Smooth muscle cell (in vitro differentiated cells): ENCODE measurements around the gene ADGRL2. TPM values are rescaled to one million over a fixed set of nuclear protein-coding genes. Genes with fewer than 3 reads are reported as not detected.

Experiments
- DNase-seq: peaks from one replicate; lab custom pipeline; 2025; ENCODE audit not compliant: unreplicated experiment; lab: John Stamatoyannopoulos, UW
- H2AFZ ChIP-seq: fragments of 200-600 bp; sonication (generic); 2 replicates; pipeline ENCODE4 v1.6.0; 2016; ENCODE audit warnings: antibody characterized with exemption, low read depth, mild to moderate bottlenecking
- H3F3A ChIP-seq: fragments of 200-600 bp; sonication (generic); 2 replicates; pipeline ENCODE4 v1.6.0; 2017; ENCODE audit warnings: antibody characterized with exemption, low read depth
- H3K27ac ChIP-seq: fragments of 200-600 bp; sonication (generic); 2 replicates; pipeline ENCODE4 v1.5.1; 2016; ENCODE audit warnings: low read depth, mild to moderate bottlenecking
- H3K27me3 ChIP-seq: fragments of 200-600 bp; sonication (generic); 2 replicates; pipeline ENCODE4 v1.6.1; 2016; ENCODE audit warnings: low read depth, mild to moderate bottlenecking
- H3K36me3 ChIP-seq: fragments of 200-600 bp; sonication (generic); 2 replicates; pipeline ENCODE4 v1.5.1; 2016; ENCODE audit warnings: low read depth
- H3K4me1 ChIP-seq: fragments of 200-600 bp; sonication (generic); 2 replicates; pipeline ENCODE4 v1.5.1; 2016; ENCODE audit warnings: low read depth
- H3K4me2 ChIP-seq: fragments of 200-600 bp; sonication (generic); 2 replicates; pipeline ENCODE4 v1.6.0; 2016; ENCODE audit warnings: mild to moderate bottlenecking
- H3K4me3 ChIP-seq: fragments of 200-600 bp; sonication (generic); 2 replicates; pipeline ENCODE4 v1.5.1; 2016; ENCODE audit warnings: mild to moderate bottlenecking
- H3K79me2 ChIP-seq: fragments of 200-600 bp; sonication (generic); 2 replicates; pipeline ENCODE4 v1.6.0; 2016; ENCODE audit warnings: low read depth, mild to moderate bottlenecking
- H3K9ac ChIP-seq: fragments of 200-600 bp; sonication (generic); 2 replicates; pipeline ENCODE4 v1.6.0; 2016; ENCODE audit warnings: low read depth
- H3K9me3 ChIP-seq: fragments of 200-600 bp; sonication (generic); replicated peaks from 2 replicates; pipeline ENCODE4 v1.5.1; 2016; ENCODE audit warnings: low read depth
- H4K20me1 ChIP-seq: fragments of 200-600 bp; sonication (generic); 2 replicates; pipeline ENCODE4 v1.6.0; 2016; ENCODE audit warnings: low read depth
- WGBS: methylation state at CpG from one replicate; pipeline ENCODE4 v1.1.7; 2016; ENCODE audit warnings: low lambda C conversion rate; 5-methylcytosine and 5-hydroxymethylcytosine counted together
- polyA plus RNA-seq: library from polyadenylated mRNA; unstranded; fragments of >200 nt; fragmentation: Nextera tagmentation; extraction: Ambion mirVana; gene quantifications from 2 replicates; pipeline ENCODE4 v1.2.1, GENCODE V29; 2016
- total RNA-seq: library from RNA; depleted of rRNA; stranded (reverse); fragments of >200 nt; gene quantifications from 2 replicates; pipeline ENCODE4 v1.2.3, GENCODE V29; 2014
- TF ChIP-seq, protein P1 (sequence below): fragments of 200-600 bp; sonication (generic); IDR thresholded peaks from 2 replicates; pipeline ENCODE4 v1.5.1; 2017; ENCODE audit warnings: borderline replicate concordance, mild to moderate bottlenecking, antibody characterized with exemption; ENCODE audit not compliant: insufficient read depth, poor library complexity, severe bottlenecking

The ADGRL2 gene
- total and polyA plus RNA-seq, 2 experiments from 2014 or later = 25.1 to 119 TPM

DNA sequence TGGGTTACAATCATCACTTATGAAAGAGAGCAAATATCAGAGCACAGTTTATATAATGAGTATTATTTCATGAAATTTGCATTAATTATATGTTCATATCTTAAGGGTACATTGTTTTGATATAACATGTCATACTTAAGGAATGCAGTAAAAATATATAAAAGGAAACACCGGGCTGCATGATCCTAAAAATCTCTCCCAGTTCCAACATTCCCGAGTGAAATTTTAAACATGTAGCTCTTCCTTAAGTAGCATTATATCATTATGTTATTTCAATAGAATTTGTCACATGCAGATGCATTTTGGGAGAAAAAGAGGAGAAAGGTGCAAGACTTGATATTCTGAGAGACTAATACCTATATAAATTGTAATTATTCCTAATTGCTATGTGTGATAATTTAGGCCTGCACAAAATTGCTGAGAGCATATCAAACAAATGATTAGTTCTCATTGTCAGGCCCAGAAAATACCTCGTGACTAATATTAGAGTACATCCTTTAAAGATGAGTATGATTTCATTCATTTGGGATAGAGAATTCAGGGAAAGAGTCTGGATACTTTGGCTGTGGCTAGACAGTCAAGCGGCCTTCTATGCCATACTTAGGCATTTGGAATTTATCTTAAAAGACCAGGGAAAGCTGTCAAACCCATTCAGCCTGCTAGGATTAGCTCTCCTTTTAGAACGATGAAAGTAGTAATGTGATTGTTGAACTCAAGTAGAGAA, 86.8 kb downstream of the ADGRL2 start:
- H3F3A ChIP-seq = no peaks in the 10 kb centered on the region
- peak overlapping the region; percentile 35 for H3K27ac ChIP-seq
- peaks cover 94% of the 10 kb centered on the region for H3K79me2 ChIP-seq
- WGBS = 62% methylated on average over 5 of the region's 5 CpGs
- peaks cover 36% of the 10 kb centered on the region for H4K20me1 ChIP-seq
- no peaks in the 10 kb centered on the region for H3K4me1 ChIP-seq
- TF ChIP-seq, protein P1, sequence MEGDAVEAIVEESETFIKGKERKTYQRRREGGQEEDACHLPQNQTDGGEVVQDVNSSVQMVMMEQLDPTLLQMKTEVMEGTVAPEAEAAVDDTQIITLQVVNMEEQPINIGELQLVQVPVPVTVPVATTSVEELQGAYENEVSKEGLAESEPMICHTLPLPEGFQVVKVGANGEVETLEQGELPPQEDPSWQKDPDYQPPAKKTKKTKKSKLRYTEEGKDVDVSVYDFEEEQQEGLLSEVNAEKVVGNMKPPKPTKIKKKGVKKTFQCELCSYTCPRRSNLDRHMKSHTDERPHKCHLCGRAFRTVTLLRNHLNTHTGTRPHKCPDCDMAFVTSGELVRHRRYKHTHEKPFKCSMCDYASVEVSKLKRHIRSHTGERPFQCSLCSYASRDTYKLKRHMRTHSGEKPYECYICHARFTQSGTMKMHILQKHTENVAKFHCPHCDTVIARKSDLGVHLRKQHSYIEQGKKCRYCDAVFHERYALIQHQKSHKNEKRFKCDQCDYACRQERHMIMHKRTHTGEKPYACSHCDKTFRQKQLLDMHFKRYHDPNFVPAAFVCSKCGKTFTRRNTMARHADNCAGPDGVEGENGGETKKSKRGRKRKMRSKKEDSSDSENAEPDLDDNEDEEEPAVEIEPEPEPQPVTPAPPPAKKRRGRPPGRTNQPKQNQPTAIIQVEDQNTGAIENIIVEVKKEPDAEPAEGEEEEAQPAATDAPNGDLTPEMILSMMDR = no peak
- no peak overlapping the region for H3K4me2 ChIP-seq
- no peaks in the 10 kb centered on the region for H3K36me3 ChIP-seq
- H3K27me3 ChIP-seq = no peaks in the 10 kb centered on the region
- DNase-seq = no peak
- no peak overlapping the region for H3K9ac ChIP-seq
- H3K4me3 ChIP-seq = no peak overlapping the region
- H2AFZ ChIP-seq = no peak overlapping the region
- no peaks in the 10 kb centered on the region for H3K9me3 ChIP-seq

DNA sequence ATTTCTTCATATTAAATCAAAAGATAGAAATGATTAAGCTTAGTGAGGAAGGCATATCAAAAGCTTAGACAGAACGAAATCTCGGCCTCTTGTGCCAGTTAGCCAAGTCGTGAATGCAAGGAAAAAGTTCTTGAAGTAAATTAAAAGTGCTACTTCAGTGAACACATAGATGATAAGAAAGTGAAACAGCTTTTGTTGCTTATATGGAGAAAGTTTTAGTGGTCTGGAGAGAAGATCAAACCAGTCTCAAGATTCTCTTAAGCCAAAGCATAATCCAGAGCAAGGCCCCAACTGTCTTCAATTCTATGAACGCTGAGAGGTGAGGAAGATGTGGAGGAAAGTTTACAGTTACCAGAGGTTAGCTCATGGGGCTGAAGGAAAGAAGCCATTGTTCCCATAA, 88.4 kb downstream of the ADGRL2 start:
- no peak overlapping the region for H3K4me2 ChIP-seq
- H3K27me3 ChIP-seq = no peaks in the 10 kb centered on the region
- no peak overlapping the region for H3K27ac ChIP-seq
- H3F3A ChIP-seq = no peaks in the 10 kb centered on the region
- H4K20me1 ChIP-seq = peaks cover 41% of the 10 kb centered on the region
- no peak overlapping the region for H3K9ac ChIP-seq
- H3K9me3 ChIP-seq = no peaks in the 10 kb centered on the region
- H2AFZ ChIP-seq = no peak overlapping the region
- DNase-seq = no peak
- peaks cover 9% of the 10 kb centered on the region for H3K4me1 ChIP-seq
- 86% methylated on average over 4 of the region's 4 CpGs for WGBS
- H3K4me3 ChIP-seq = no peak overlapping the region
- TF ChIP-seq, protein P1 = no peak
- no peaks in the 10 kb centered on the region for H3K36me3 ChIP-seq
- H3K79me2 ChIP-seq = peaks cover 90% of the 10 kb centered on the region

DNA sequence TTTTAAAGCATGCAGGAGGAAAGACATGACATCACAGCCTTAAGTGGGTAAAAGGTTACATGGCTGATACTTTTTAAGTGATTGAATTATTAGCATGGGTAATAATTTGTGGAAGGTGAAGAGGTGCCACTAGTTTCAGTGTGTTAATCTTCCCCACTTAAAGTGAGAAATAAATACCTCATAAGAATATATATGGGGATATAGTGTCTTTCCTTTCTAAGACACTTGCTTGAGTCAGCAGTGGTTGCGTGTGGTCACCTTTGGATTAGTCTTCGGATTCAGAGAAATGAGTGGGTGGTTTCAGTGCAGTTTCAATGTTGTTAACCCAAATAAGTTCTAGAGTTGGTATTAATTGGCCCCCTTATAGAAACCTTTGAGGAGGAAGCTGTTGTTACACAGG, 94.1 kb downstream of the ADGRL2 start:
- WGBS = 32% methylated on average over 2 of the region's 2 CpGs
- H3K9me3 ChIP-seq = no peaks in the 10 kb centered on the region
- no peak overlapping the region for H3K9ac ChIP-seq
- H3K27me3 ChIP-seq = no peaks in the 10 kb centered on the region
- peaks cover 68% of the 10 kb centered on the region for H4K20me1 ChIP-seq
- no peak overlapping the region for H2AFZ ChIP-seq
- peak overlapping the region; percentile 51 for H3K4me2 ChIP-seq
- no peak overlapping the region for H3K4me3 ChIP-seq
- no peaks in the 10 kb centered on the region for H3F3A ChIP-seq
- peak overlapping the region; percentile 64 for H3K27ac ChIP-seq
- H3K4me1 ChIP-seq = peaks cover 18% of the 10 kb centered on the region
- TF ChIP-seq, protein P1 = no peak
- no peaks in the 10 kb centered on the region for H3K36me3 ChIP-seq
- no peak for DNase-seq
- peaks cover 93% of the 10 kb centered on the region for H3K79me2 ChIP-seq

DNA sequence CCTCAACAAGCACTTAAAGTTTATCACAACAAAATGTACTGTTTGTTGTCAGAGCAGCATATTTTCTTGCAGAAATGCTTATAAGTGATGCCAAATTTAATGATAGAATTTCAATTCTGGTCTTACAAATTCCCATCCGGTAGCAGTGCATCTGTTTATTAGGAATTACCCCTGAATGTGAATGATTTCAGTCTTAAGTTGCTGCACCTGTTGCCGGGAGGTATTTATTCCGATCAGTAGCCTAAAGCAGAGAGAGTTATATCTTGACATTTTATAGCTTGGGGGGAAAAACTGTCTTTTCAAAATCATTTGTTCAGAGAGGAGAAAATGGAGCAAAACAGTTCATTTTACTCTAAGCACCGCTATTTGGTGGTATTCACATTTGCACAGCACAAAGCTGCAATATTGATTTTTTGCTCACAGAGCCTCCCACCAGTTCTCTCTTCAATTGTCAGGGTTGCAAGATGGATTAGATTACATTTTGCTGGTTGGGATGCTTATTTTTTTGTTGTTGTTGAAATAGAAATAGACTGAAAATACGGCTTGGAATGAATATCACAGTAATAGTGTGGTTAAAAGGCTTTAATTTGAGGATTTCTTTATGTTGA, 98.6 kb downstream of the ADGRL2 start:
- H3K79me2 ChIP-seq = peaks cover 97% of the 10 kb centered on the region
- TF ChIP-seq, protein P1 = no peak

More for the DNA sequence above, 98.6 kb downstream of the ADGRL2 start:
- Histone ChIP-seq H3K4me3 (no peak overlapping the region), H2AFZ (no peak overlapping the region), H3K27me3 (no peaks in the 10 kb centered on the region), H3K9ac (no peak overlapping the region), H3K9me3 (no peaks in the 10 kb centered on the region), H3K36me3 (no peaks in the 10 kb centered on the region), H3K27ac (no peak overlapping the region), H3K4me1 (peaks cover 12% of the 10 kb centered on the region), H3K4me2 (no peak overlapping the region), H3F3A (no peaks in the 10 kb centered on the region), H4K20me1 (peaks cover 58% of the 10 kb centered on the region)
- no peak for DNase-seq
- 95% methylated on average over 5 of the region's 5 CpGs for WGBS
